ENCODE data around the gene PTGES3L. TPM values are rescaled to one million over a fixed set of nuclear protein-coding genes. Genes with fewer than 3 reads are reported as not detected.

PTGES3L gene
- total and polyA plus RNA-seq, 2 of the 13 experiments (the other 11 are each of a cell fraction or from before 2014, with no cell fraction given) = 1.2 to 2.9 TPM

- no peak for TF ChIP-seq ZFAT (CRISPR knock-in tag; conservative IDR thresholded peaks at IDR 0.05)
- no peak for TF ChIP-seq KLF15 (CRISPR knock-in tag; IDR thresholded peaks at IDR 0.05; ENCODE audit: borderline replicate concordance)
- no peak for TF ChIP-seq NFE2L2 (IDR thresholded peaks at IDR 0.05; ENCODE audit: low read length)
- TF ChIP-seq KAT2B (IDR thresholded peaks at IDR 0.05; ENCODE audit: borderline replicate concordance, low read depth, low read length) = no peak
- TF ChIP-seq AKNA (CRISPR knock-in tag; IDR thresholded peaks at IDR 0.05; ENCODE audit: borderline replicate concordance) = no peak
- no peak for TF ChIP-seq ZNF468 (CRISPR knock-in tag; IDR thresholded peaks at IDR 0.05)
- no peak for TF ChIP-seq ZNF766 (CRISPR knock-in tag; IDR thresholded peaks at IDR 0.05; ENCODE audit: borderline replicate concordance)
- peak; percentile 45; the same call in 1 of the 2 replicates for TF ChIP-seq TFDP2 (CRISPR knock-in tag; IDR thresholded peaks at IDR 0.05)
- no peak for TF ChIP-seq STAT5B (CRISPR knock-in tag; IDR thresholded peaks at IDR 0.05)
- TF ChIP-seq CSRNP2 (CRISPR knock-in tag; conservative IDR thresholded peaks at IDR 0.05; ENCODE audit: low read depth) = no peak
- TF ChIP-seq MTF2 (CRISPR knock-in tag; IDR thresholded peaks at IDR 0.05; ENCODE audit: borderline replicate concordance) = no peak
- TF ChIP-seq HBP1 (CRISPR knock-in tag; IDR thresholded peaks at IDR 0.05; ENCODE audit: low read depth) = no peak
- TF ChIP-seq NR3C1 (CRISPR knock-in tag; IDR thresholded peaks at IDR 0.05) = no peak
- TF ChIP-seq ZNF414 (CRISPR knock-in tag; IDR thresholded peaks at IDR 0.05) = no peak
- TF ChIP-seq IRF2 (CRISPR knock-in tag; IDR thresholded peaks at IDR 0.05) = peak; percentile 64
- no peak for TF ChIP-seq MAF1 (CRISPR knock-in tag; IDR thresholded peaks at IDR 0.05; ENCODE audit: borderline replicate concordance)
- no peak for TF ChIP-seq KLF12 (CRISPR knock-in tag; IDR thresholded peaks at IDR 0.05; ENCODE audit: borderline replicate concordance)
- 0 out of 2 replicates have a peak, but pooled peaks have one; percentile 16 for TF ChIP-seq ARID2 (CRISPR knock-in tag; IDR thresholded peaks at IDR 0.05; ENCODE audit: borderline replicate concordance)
These were observed 59.6 kb downstream of the PTGES3L start (continued) for GRCh38 chr17:42920106-42920900.

Measured in HepG2 (cell line).